ENCODE data around the gene DENND1B.

DNA sequence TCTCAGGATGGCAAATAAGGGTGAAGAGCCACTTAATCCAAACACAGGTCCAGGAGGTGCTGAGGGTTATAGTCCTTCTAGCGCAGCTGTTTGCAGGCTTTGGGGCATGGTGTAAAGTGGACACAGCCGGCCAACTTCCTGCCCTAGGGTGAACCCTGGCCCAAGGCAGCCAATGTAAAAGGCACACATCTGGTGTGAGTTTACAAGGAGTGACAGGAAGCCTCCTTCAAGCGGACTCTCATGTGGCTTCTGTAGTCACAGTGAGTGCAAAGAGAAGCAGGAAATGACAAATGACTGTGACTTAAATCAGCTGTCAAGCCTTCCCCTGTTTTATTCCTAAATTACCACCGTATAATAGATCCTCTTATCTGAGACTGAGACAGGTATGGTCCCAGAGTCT lies 294.2 kb downstream of the DENND1B start:
- TF ChIP-seq, protein P1, sequence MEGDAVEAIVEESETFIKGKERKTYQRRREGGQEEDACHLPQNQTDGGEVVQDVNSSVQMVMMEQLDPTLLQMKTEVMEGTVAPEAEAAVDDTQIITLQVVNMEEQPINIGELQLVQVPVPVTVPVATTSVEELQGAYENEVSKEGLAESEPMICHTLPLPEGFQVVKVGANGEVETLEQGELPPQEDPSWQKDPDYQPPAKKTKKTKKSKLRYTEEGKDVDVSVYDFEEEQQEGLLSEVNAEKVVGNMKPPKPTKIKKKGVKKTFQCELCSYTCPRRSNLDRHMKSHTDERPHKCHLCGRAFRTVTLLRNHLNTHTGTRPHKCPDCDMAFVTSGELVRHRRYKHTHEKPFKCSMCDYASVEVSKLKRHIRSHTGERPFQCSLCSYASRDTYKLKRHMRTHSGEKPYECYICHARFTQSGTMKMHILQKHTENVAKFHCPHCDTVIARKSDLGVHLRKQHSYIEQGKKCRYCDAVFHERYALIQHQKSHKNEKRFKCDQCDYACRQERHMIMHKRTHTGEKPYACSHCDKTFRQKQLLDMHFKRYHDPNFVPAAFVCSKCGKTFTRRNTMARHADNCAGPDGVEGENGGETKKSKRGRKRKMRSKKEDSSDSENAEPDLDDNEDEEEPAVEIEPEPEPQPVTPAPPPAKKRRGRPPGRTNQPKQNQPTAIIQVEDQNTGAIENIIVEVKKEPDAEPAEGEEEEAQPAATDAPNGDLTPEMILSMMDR (IDR thresholded peaks at IDR 0.05; ENCODE audit: low read depth, low read length), result no peak
- TF ChIP-seq EZH2phosphoT487 (IDR thresholded peaks at IDR 0.05; ENCODE audit: low read depth), result no peak

Measured in OCI-LY3 (cell line).